GM06990 (cell line): Measurements from ENCODE around the gene TRIB2.
A peak's percentile ranks its signal among the peaks of the same experiment; 100 is the strongest.

Experiments
- DNase-seq: peaks from one replicate; pipeline ENCODE4 v3.0.0-alpha.2; 2011; ENCODE audit not compliant: insufficient read length; ENCODE audit errors: extremely low read depth
- H3K27me3 ChIP-seq: replicated peaks from 2 replicates; pipeline ENCODE4 v1.6.0; 2011; ENCODE audit warnings: low read length; ENCODE audit not compliant: control insufficient read depth, insufficient read depth
- H3K36me3 ChIP-seq: 2 replicates; pipeline ENCODE4 v1.5.1; 2011; ENCODE audit warnings: low read length; ENCODE audit not compliant: control insufficient read depth, insufficient read depth
- H3K4me3 ChIP-seq: replicated peaks from 2 replicates; pipeline ENCODE4 v1.5.1; 2011; ENCODE audit warnings: low read depth, mild to moderate bottlenecking, control low read depth, low read length
- TF ChIP-seq, protein P1 (sequence below): IDR thresholded peaks from 2 replicates; pipeline ENCODE4 v1.5.1; 2011; ENCODE audit warnings: low read length, control low read depth, mild to moderate bottlenecking, inconsistent platforms; ENCODE audit not compliant: insufficient read depth, poor library complexity, severe bottlenecking

The TRIB2 gene

GRCh38 chr2:12688893-12689292 lies 27.8 kb upstream of the TRIB2 start:
- Histone ChIP-seq H3K36me3 (no peaks in the 10 kb centered on the region), H3K4me3 (no peak overlapping the region), H3K27me3 (no peaks in the 10 kb centered on the region; the same call in 1 of the 2 replicates)
- no peak for DNase-seq
- TF ChIP-seq, protein P1, sequence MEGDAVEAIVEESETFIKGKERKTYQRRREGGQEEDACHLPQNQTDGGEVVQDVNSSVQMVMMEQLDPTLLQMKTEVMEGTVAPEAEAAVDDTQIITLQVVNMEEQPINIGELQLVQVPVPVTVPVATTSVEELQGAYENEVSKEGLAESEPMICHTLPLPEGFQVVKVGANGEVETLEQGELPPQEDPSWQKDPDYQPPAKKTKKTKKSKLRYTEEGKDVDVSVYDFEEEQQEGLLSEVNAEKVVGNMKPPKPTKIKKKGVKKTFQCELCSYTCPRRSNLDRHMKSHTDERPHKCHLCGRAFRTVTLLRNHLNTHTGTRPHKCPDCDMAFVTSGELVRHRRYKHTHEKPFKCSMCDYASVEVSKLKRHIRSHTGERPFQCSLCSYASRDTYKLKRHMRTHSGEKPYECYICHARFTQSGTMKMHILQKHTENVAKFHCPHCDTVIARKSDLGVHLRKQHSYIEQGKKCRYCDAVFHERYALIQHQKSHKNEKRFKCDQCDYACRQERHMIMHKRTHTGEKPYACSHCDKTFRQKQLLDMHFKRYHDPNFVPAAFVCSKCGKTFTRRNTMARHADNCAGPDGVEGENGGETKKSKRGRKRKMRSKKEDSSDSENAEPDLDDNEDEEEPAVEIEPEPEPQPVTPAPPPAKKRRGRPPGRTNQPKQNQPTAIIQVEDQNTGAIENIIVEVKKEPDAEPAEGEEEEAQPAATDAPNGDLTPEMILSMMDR: no peak

DNA sequence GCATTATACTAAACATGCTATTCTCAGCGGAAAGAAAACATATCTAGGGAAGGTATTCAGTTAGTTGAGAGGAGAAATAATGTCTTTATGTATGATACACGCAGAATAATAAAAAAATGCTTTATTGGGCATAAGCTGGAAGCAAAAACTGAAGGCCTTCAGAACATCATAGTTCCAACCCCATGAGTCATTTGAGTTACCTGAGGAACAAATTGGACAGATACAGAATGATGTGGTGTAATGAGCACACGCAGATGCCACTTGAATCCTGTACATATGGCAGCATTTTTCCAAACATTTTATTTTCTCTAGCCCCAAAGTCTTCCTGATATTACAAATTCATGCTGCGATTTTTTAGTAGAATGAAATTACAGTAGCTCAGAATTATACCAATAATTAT lies 23.2 kb upstream of the TRIB2 start:
- Histone ChIP-seq H3K27me3 (no peaks in the 10 kb centered on the region), H3K36me3 (no peaks in the 10 kb centered on the region), H3K4me3 (no peak overlapping the region)
- DNase-seq: no peak
- TF ChIP-seq, protein P1: no peak

GRCh38 chr2:12694990-12695774 lies 21.6 kb upstream of the TRIB2 start:
- peak; percentile 65 for DNase-seq
- no peaks in the 10 kb centered on the region for H3K36me3 ChIP-seq
- TF ChIP-seq, protein P1: no peak
- H3K4me3 ChIP-seq: no peak overlapping the region
- no peaks in the 10 kb centered on the region for H3K27me3 ChIP-seq

- Histone ChIP-seq H3K27me3 (no peaks in the 10 kb centered on the region; the same call in 1 of the 2 replicates), H3K36me3 (no peaks in the 10 kb centered on the region), H3K4me3 (no peak overlapping the region)
- TF ChIP-seq, protein P1: no peak
- no peak for DNase-seq
Observed at GRCh38 chr2:12697617-12698016, 19.1 kb upstream of the TRIB2 start.

- Histone ChIP-seq H3K4me3 (no peak overlapping the region), H3K36me3 (no peaks in the 10 kb centered on the region), H3K27me3 (no peaks in the 10 kb centered on the region; the same call in 1 of the 2 replicates)
- no peak for DNase-seq
- TF ChIP-seq, protein P1: no peak
Observed at GRCh38 chr2:12700989-12701388, 15.7 kb upstream of the TRIB2 start.
